ENCODE results near the gene RPN2.

The RPN2 gene

DNA sequence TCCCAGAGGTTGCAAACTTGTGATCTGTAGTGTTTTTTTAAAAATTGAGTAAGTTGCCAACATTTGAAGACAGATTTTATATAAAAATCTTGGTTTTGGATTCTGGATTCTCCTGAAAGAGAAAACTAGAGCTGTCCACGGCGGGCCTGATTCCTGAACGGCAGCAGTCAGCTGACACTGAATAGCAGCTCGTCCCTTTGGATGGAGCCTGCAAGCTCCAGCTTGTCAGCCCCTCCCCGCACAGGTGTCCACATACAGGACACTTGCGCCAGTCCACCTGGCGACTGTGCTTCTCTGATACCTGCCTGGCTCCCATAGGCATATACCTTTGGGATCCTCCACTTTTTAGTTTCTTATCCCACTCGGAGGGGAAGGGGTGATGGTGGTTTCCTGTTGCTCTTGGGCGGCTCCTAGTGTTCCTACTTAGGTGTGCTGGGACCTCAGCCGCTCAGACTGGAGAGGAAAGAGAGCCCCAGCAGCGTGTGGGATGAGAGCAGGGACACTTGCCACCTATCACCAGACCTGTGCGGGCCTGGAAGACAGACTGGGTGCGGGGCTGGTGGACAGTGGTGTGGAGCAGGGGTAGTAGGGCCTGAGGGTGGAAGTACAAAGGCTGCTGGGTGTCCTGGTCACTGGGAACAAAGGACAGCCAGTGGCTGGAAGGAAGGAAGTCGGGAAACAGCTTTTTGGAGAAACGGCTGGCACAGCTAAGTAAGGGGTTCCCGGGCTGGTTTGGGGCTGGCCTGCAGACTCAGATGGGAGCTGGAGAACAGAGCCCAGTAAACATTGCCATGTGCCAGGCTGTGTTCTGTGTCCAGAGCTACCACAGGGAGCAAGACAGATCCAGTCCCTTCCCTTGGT is 64.2 kb downstream of the RPN2 start:
- TF ChIP-seq, protein P1, sequence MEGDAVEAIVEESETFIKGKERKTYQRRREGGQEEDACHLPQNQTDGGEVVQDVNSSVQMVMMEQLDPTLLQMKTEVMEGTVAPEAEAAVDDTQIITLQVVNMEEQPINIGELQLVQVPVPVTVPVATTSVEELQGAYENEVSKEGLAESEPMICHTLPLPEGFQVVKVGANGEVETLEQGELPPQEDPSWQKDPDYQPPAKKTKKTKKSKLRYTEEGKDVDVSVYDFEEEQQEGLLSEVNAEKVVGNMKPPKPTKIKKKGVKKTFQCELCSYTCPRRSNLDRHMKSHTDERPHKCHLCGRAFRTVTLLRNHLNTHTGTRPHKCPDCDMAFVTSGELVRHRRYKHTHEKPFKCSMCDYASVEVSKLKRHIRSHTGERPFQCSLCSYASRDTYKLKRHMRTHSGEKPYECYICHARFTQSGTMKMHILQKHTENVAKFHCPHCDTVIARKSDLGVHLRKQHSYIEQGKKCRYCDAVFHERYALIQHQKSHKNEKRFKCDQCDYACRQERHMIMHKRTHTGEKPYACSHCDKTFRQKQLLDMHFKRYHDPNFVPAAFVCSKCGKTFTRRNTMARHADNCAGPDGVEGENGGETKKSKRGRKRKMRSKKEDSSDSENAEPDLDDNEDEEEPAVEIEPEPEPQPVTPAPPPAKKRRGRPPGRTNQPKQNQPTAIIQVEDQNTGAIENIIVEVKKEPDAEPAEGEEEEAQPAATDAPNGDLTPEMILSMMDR (IDR thresholded peaks at IDR 0.05; ENCODE audit: low read depth, low read length) = peak; percentile 26
- in situ Hi-C loops (cut with HindIII; ENCODE audit: low sequenced_read_pairs) = no loop called here
- no peak for DNase-seq (ENCODE audit: low read depth, low spot score)
- no peak overlapping the region for H3K4me3 ChIP-seq (ENCODE audit: low read depth, low read length)

DNA sequence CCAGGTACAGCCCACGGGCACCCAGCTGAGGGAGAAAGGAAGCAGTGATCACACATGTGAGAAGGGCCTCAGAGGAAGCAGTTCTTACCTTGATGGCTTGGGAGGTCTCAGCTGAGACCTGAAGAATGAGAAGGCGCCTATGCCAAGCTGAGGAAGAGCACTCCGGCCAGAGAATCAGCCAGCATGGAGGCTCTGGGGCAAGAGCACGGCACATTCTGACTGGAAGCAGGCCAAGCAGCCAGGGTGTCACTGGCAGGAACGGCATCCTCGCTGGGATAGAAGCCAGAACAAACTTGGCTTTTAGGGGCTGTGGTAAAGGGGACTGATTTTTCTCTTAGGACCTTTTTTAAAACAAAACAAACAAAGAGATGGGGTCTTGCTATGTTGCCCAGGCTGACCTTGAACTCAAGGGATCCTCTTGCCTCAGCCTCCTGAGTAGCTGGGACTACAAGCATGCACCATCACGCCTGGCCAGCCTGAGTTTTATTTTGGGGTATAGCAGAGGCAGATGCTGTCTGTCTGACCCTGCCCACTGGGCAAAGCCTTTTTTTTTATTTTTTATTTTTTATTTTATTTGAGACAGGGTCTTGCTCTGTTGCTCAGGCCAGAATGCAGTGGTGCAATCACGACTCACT is 64.9 kb downstream of the RPN2 start:
- DNase-seq (ENCODE audit: low read depth, low spot score) = no peak
- TF ChIP-seq, protein P1 (IDR thresholded peaks at IDR 0.05; ENCODE audit: low read depth, low read length) = no peak
- H3K4me3 ChIP-seq (ENCODE audit: low read depth, low read length) = no peak overlapping the region
- in situ Hi-C loops (cut with HindIII; ENCODE audit: low sequenced_read_pairs) = no loop called here

DNA sequence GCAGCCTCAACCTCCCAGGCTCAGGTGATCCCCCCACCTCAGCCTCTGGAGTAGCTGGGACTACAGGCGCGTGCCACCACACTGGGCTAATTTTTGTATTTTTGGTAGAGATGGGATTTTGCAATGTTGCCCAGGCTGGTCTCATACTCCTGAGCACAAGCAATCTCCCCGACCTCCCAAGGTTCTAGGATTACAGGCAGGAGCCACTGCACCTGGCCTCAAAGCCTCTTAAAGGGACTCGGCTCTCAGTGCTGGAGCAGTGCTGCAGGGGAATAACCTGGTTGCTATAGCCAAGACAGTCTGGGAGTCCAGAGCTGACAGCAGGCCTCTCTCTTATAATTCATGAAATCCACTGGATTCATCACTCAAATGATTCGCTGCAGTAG is 65.4 kb downstream of the RPN2 start:
- no peak for DNase-seq (ENCODE audit: low read depth, low spot score)
- TF ChIP-seq, protein P1 (IDR thresholded peaks at IDR 0.05; ENCODE audit: low read depth, low read length) = no peak
- in situ Hi-C loops (cut with HindIII; ENCODE audit: low sequenced_read_pairs) = no loop called here
- H3K4me3 ChIP-seq (ENCODE audit: low read depth, low read length) = no peak overlapping the region

DNA sequence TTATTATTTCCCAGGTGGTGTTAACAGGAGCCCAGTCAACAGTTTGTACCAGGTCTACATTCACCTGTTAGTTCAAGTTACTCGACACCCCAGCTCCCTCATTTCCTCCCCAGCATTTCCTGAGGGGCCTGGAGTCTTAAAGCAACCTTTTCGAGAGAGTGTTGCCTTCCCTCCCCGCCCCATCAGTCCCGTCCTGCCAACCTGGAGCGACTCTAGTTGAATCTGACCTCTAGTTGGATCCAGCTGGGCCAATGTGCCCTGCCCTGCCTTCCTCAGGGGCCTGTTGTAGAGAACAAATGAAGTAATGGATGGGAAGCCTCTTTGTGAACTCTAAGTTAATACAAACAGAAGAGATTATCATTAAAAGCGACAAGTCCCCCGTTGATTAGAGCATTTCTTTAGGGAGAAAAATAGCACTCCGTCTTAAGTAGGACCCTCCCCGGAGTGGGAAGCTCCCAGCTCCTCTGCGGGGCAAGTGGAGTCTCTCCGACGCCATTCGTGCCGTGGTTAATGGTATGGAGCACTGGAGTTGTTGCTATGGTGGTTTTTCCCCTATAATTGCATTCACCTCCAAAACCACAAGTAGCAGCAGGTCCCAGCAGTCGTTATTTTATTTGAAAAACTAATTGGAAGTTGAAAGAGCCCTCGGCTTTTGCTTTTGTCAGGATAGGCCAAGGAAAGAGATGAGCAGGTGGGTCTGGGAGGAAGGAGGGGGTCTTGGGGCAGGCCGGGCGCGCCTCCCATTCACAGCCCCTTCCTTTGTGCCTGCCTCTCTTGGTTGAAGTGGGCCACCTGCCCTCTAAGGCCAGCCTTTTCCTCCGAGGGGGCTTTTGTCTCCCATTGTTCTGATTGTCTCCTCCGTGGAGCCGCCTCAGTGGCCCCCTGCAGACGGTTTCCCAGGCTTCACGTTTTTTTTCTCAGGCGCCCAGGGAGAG is 66.4 kb downstream of the RPN2 start:
- no peak for DNase-seq (ENCODE audit: low read depth, low spot score)
- no peak overlapping the region for H3K4me3 ChIP-seq (ENCODE audit: low read depth, low read length)
- in situ Hi-C loops (cut with HindIII; ENCODE audit: low sequenced_read_pairs) = no loop called here
- TF ChIP-seq, protein P1 (IDR thresholded peaks at IDR 0.05; ENCODE audit: low read depth, low read length) = no peak

DNA sequence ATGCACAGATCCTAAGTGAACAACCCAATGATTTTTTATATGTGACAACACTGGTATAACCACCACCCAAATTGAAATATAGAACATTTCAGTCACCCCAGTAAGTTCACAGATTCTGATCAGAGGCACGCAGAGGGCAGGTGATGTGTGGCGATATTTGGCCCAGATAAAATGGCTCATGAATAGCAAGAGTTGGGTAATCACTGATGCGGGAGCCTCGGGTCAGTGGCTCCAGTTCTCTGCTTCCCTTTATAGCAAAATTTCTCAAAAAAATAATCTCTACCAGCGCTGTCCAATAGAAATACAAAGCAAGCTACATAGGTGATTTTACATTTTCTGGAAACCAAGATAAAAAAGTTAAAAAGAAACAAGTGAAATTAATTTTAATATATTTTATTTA is 67.6 kb downstream of the RPN2 start:
- in situ Hi-C loops (cut with HindIII; ENCODE audit: low sequenced_read_pairs) = no loop called here
- TF ChIP-seq, protein P1 (IDR thresholded peaks at IDR 0.05; ENCODE audit: low read depth, low read length) = no peak
- H3K4me3 ChIP-seq (ENCODE audit: low read depth, low read length) = no peak overlapping the region
- DNase-seq (ENCODE audit: low read depth, low spot score) = no peak

DNA sequence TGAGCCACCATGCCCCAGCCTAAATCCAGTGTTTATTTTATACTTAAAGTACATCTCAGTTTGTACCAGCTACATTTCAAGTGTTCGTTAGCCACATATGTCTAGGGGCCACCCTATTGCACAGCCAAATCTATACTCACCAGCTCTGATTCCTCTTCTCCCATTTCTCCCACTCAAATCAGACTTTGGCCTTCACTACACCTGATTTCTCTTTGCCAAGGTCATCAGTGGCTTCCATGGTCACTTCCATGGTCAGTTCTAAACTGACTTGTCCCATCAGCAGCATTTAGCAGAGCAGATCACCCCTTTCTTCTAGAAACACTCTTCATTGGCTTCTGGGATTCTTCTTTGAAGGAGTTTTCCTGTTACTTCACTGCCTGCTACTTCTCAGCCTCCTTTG is 68.4 kb downstream of the RPN2 start:
- in situ Hi-C loops (cut with HindIII; ENCODE audit: low sequenced_read_pairs) = no loop called here
- TF ChIP-seq, protein P1 (IDR thresholded peaks at IDR 0.05; ENCODE audit: low read depth, low read length) = no peak
- H3K4me3 ChIP-seq (ENCODE audit: low read depth, low read length) = no peak overlapping the region
- no peak for DNase-seq (ENCODE audit: low read depth, low spot score)
